Measurements from ENCODE around the gene IRS1. TPM values are rescaled to one million over a fixed set of nuclear protein-coding genes. Genes with fewer than 3 reads are reported as not detected.

IRS1 gene
- total and polyA plus RNA-seq, 2 of the 4 experiments (the other 2 are of a cell fraction): 21.1 to 37.1 TPM

- CTCF ChIA-PET: no interaction called here
- intact Hi-C loops (cut with micrococcal nuclease): loop anchor here (1.0 to 10.0 kb wide), 7 partner anchors 71 to 1128 kb away; no protein-coding TSS in a partner anchor
- peak; percentile 56 for DNase-seq
- Histone ChIP-seq H4K5ac (ENCODE audit: low read depth, low read length) (peak overlapping the region; percentile 75), H3K9me1 (ENCODE audit: insufficient read depth, low read length) (no peaks in the 10 kb centered on the region), H2AK9ac (replicated peaks; ENCODE audit: low read depth, low read length, poor library complexity) (peak overlapping the region; percentile 98), H3K18ac (ENCODE audit: low read depth, low read length) (peak overlapping the region; percentile 80), H3K4me1 (ENCODE audit: control insufficient read depth, insufficient read depth, low read length) (peaks cover 2% of the 10 kb centered on the region; the same call in 1 of the 2 replicates), H3K9me3 (ENCODE audit: control insufficient read depth, insufficient read depth, low read length) (no peaks in the 10 kb centered on the region), H3K4me2 (ENCODE audit: low read depth, low read length) (peak overlapping the region; percentile 85), H4K91ac (ENCODE audit: insufficient read depth, low read depth, low read length) (peak overlapping the region; percentile 91), H3K23ac (ENCODE audit: low read depth, low read length) (peak overlapping the region; percentile 97), H3K36me3 (ENCODE audit: control insufficient read depth, insufficient read depth, low read length) (peaks cover 41% of the 10 kb centered on the region), H2AFZ (replicated peaks; ENCODE audit: low read length, poor library complexity) (peak overlapping the region; percentile 82), H3K27ac (ENCODE audit: insufficient read depth, low read length) (peak overlapping the region; percentile 97), H3K27me3 (ENCODE audit: control insufficient read depth, insufficient read depth, low read length) (no peaks in the 10 kb centered on the region), H2BK5ac (ENCODE audit: low read depth, low read length, poor library complexity, severe bottlenecking) (peak overlapping the region; percentile 99), H3K9ac (ENCODE audit: low read depth, low read length) (peak overlapping the region; percentile 92), H3K4ac (ENCODE audit: low read depth, low read length) (peak overlapping the region; percentile 89), H3K14ac (replicated peaks; ENCODE audit: low read depth, low read length) (peak overlapping the region; percentile 99), H2AK5ac (ENCODE audit: low read depth, low read length) (peak overlapping the region; percentile 28), H4K8ac (ENCODE audit: low read depth in 2 of 2, low read length in 2 of 2) (peak overlapping the region; percentile 82 to 94), H2BK15ac (ENCODE audit: low read depth, low read length) (peak overlapping the region; percentile 72; the same call in 2 of the 3 replicates), H2BK120ac (ENCODE audit: low read depth, low read length) (peak overlapping the region; percentile 86), H3K56ac (ENCODE audit: extremely low read depth, insufficient read depth, low read length) (peak overlapping the region; percentile 91), H3K79me1 (ENCODE audit: low read depth in 1 of 2, low read length in 2 of 2) (peaks cover 4 to 11% of the 10 kb centered on the region in 2 experiments), H3K4me3 (ENCODE audit: insufficient read depth, low read depth, low read length) (peak overlapping the region; percentile 78), H4K20me1 (ENCODE audit: insufficient read depth, low read length) (peaks cover 17% of the 10 kb centered on the region), H2BK20ac (ENCODE audit: low read depth, low read length) (peak overlapping the region; percentile 33; the same call in 1 of the 2 replicates)
- dilution Hi-C loops (cut with HindIII; ENCODE audit: low sequenced_read_pairs, unreplicated experiment): no loop called here
- 0% methylated on average over 21 of the region's 23 CpGs; no CpG with 5 or more reads in 1 of the 2 experiments for WGBS, 2 experiments (ENCODE audit: extremely low coverage in 2 of 2, insufficient read length in 1 of 2)
- POLR2A ChIA-PET (ENCODE audit: unreplicated experiment): interaction anchor here (0.5 to 1.0 kb wide), 2 partner anchors 370 to 372 kb away, joined by 3 to 5 read pairs; no protein-coding TSS in a partner anchor
- TF ChIP-seq POLR2A (IDR thresholded peaks at IDR 0.05; ENCODE audit: low read depth, low read length) (0 out of 2 replicates have a peak, but pooled peaks have one; percentile 10), MAFK (IDR thresholded peaks at IDR 0.05; ENCODE audit: low read depth, low read length) (no peak)
- in situ Hi-C loops (cut with MboI; ENCODE audit: low sequenced_read_pairs): loop anchor here (5.0 to 25.0 kb wide), 6 partner anchors 143 to 1686 kb away; no protein-coding TSS in a partner anchor
- ATAC-seq (ENCODE audit: low read depth): no peak
- BruUV-seq (replicated peaks): TSS peak; percentile 22
These were observed 1.6 kb downstream of the IRS1 start for GRCh38 chr2:226797989-226798421.

All from IMR-90 (cell line).